VCaP (cell line): ENCODE results near the gene FHAD1.
"Not testable (repeated sequence)": the region's sequence is repeated elsewhere in the genome, so short reads cannot be mapped to it uniquely, and the experiment has no call there.

ENCODE experiments used
- H3K27ac ChIP-seq: fragments of 450-650 bp; 2 replicates; pipeline ENCODE4 v1.5.1; 2017
- CTCF ChIP-seq: fragments of 450-650 bp; conservative IDR thresholded peaks from 2 replicates; pipeline ENCODE4 v1.5.1; 2017; ENCODE audit warnings: mild to moderate bottlenecking, moderate library complexity

The FHAD1 gene

DNA sequence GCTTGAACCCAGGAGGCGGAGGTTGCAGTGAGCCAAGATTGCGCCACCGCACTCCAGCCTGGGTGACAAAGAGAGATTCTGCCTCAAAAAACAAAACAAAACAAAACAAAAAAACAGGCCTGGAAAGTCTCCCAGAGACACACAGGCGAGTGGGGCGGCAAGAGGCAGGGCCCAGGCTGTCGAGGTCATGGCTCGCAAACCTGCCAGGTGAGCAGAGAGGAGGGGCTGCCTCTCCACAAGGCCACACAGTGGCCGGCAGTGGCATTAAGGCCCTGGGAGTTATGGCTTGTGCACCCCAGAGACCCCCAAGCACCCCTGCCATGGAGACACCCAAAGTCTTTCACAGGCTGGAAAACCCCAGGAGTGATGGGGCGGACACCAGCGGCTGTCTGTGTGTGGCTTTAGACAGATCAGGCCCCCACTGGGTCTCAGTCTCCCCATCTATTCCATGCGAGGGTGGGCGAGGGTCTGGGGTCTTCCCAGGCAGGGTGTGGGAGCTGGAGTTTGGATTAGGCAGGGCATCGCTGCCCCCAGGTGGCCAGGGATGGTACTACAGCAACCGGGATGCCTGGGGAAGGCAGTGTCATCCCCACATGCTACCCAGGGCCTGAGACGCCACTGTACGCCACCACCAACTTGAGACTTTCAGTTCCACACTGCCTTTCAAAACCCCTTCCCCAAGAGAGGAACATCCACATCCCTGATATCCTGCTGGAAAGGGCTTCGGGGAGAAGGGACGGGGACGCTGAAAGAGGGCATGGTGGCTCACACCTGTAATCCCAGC lies 184.0 kb downstream of the FHAD1 start:
- TF ChIP-seq CTCF = peak; percentile 90
- H3K27ac ChIP-seq = no peak overlapping the region

DNA sequence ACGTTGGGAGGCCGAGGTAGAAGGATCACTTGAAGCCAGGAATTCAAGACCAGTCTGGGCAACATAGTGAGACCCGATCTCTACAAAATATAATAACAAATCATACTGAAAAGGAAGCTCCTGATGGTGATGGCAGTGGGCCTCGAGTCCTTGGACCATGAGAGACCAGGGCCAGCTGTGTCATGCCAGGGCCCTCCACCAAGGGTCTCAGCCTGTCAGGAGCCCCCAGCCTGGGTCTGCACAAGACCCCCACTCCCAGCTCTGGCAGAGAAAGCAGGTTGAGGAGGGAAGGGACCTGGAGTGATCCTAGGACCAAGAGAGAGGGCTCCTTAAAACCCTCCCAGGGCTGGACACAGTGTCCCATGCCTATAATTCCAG lies 184.5 kb downstream of the FHAD1 start:
- no peak for TF ChIP-seq CTCF

GRCh38 chr1:15432324-15432723 lies 185.3 kb downstream of the FHAD1 start:
- H3K27ac ChIP-seq = no peak overlapping the region
- no peak for TF ChIP-seq CTCF

More for the DNA sequence above, 184.5 kb downstream of the FHAD1 start:
- H3K27ac ChIP-seq = no peak overlapping the region

- no peak for TF ChIP-seq CTCF
- no peak overlapping the region for H3K27ac ChIP-seq
These were observed 186.4 kb downstream of the FHAD1 start for GRCh38 chr1:15433471-15433870.

- not testable (repeated sequence) for H3K27ac ChIP-seq
These were observed 187.7 kb downstream of the FHAD1 start for GRCh38 chr1:15434739-15435138.

DNA sequence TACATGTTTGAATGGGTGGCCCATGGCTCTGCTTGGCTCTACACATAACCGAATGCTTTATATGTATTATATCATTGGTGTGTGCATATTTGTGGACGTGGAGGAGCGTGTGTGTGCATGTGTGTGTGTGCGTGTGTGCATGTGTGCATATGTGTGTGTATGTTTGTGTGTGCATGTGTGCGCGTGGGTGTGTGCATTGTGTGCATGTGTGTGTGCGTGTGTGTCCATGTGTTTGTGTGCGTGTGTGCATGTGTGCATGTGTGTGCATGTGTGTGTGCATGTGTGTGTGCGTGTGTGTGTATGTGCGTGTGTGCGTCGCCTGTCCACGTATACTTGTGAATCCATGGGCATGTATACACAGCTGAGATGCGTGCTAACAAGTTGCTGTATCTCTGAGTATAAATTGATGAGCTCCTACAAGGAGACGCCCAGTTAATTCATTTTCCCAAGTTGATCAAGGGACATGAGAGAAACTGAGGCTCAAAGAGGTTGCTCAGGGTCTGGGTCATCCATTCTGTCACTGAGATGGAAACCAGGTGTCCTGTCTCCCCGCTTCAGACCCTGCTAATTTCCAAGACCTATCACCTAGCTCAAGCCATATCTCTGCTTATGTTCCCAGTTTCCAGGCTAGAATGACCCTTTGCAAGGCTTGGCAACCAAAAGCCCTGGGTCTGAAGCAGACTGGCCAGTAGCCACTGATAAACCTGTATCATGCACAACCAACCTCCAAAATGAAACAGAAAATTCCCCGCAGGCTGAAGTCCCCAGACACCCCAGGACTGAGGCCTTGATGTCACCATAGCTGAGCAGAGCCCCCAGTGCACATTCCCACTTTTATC lies 188.4 kb downstream of the FHAD1 start:
- TF ChIP-seq CTCF = no peak
- no peak overlapping the region for H3K27ac ChIP-seq

GRCh38 chr1:15436881-15437442 lies 189.9 kb downstream of the FHAD1 start:
- no peak overlapping the region for H3K27ac ChIP-seq
- TF ChIP-seq CTCF = no peak
